ENCODE data around the gene WDFY4. TPM values are rescaled to one million over a fixed set of nuclear protein-coding genes. Genes with fewer than 3 reads are reported as not detected.

Gene WDFY4
- total and polyA plus RNA-seq, 8 donors = 0.15 to 8.0 (median 2.7) TPM

DNA sequence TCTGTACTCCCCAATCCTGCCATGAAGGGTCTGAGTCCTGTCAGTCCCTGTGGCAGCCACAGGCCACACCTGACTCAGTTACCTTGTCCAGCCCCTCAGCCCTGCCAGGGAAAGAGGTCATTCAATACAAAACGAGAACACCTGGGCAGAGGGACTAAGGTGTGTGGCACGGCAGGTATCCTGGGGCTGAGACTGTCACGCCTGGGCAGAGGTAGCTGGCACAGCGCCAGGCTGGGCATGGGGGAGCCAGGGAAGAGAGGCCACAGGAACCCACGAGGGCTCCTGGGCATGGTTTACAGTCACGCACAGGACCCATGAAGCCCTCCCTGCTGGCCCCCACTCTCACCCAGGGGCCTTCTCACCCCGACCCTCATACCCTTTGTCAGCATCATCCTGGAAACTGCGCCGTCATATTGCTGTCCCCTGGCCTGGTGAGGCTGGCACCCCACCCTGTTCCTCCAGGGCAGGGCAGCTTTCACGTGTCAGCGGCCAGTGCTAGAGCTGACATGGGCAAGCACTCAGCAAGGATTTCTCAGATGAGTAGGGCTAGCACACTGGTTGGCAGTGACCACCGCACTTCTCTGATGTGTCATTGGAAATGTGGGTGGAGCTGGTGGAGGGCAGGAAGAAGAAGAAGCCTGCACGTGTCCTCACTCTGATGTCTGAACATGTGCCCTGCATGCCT is 212.2 kb downstream of the WDFY4 start:
- no peaks in the 10 kb centered on the region for H3K27me3 ChIP-seq
- no peak for TF ChIP-seq POLR2A (IDR thresholded peaks at IDR 0.05)
- TF ChIP-seq, protein P1, sequence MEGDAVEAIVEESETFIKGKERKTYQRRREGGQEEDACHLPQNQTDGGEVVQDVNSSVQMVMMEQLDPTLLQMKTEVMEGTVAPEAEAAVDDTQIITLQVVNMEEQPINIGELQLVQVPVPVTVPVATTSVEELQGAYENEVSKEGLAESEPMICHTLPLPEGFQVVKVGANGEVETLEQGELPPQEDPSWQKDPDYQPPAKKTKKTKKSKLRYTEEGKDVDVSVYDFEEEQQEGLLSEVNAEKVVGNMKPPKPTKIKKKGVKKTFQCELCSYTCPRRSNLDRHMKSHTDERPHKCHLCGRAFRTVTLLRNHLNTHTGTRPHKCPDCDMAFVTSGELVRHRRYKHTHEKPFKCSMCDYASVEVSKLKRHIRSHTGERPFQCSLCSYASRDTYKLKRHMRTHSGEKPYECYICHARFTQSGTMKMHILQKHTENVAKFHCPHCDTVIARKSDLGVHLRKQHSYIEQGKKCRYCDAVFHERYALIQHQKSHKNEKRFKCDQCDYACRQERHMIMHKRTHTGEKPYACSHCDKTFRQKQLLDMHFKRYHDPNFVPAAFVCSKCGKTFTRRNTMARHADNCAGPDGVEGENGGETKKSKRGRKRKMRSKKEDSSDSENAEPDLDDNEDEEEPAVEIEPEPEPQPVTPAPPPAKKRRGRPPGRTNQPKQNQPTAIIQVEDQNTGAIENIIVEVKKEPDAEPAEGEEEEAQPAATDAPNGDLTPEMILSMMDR (IDR thresholded peaks at IDR 0.05) = no peak
- TF ChIP-seq POLR2AphosphoS5 (IDR thresholded peaks at IDR 0.05) = no peak
- intact Hi-C loops (cut with DNase I; ENCODE audit: low total_unique reads) = no loop called here
- H3K4me1 ChIP-seq = no peaks in the 10 kb centered on the region
- peaks cover 0 to 6% (median 0%) of the 10 kb centered on the region in 4 donors for H3K9me3 ChIP-seq
- peaks cover 0 to 8% (median 0%) of the 10 kb centered on the region in 4 donors for H3K36me3 ChIP-seq
- H3K4me3 ChIP-seq = no peak overlapping the region
- no peak for DNase-seq
- WGBS, 5 donors = 74 to 86% (median 80%) methylated on average over 12 to 13 of the region's 13 CpGs
- H3K27ac ChIP-seq = no peak overlapping the region

DNA sequence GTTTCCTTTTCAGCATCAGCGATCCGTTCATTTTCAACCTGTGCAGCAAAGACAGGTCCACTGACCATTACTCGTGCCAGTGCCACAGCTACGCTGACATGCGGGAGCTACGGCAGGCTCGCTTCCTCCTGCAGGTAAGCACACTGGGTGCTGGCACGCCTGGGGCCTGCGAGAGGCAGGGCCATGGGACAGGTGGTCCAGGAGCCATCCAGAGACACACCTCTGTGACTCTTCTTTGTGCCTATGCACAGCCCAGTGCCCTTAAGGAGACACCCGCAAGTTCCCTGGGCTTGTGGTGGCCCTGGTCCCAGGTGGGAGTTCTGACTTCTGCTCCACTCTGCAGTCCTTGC is 212.7 kb downstream of the WDFY4 start:
- no peak for DNase-seq
- H3K4me3 ChIP-seq = no peak overlapping the region
- H3K27me3 ChIP-seq = no peaks in the 10 kb centered on the region
- no peaks in the 10 kb centered on the region for H3K4me1 ChIP-seq
- no peak overlapping the region for H3K27ac ChIP-seq
- intact Hi-C loops (cut with DNase I; ENCODE audit: low total_unique reads) = no loop called here
- H3K36me3 ChIP-seq = peaks cover 0 to 8% (median 0%) of the 10 kb centered on the region in 4 donors
- TF ChIP-seq POLR2A (IDR thresholded peaks at IDR 0.05) (no peak), POLR2AphosphoS5 (IDR thresholded peaks at IDR 0.05) (no peak), EP300 (IDR thresholded peaks at IDR 0.05) (no peak)
- TF ChIP-seq, protein P1 (IDR thresholded peaks at IDR 0.05) = no peak
- 91 to 96% (median 94%) methylated on average over 9 to 10 of the region's 10 CpGs for WGBS, 5 donors
- peaks cover 0 to 7% (median 0%) of the 10 kb centered on the region in 4 donors for H3K9me3 ChIP-seq

DNA sequence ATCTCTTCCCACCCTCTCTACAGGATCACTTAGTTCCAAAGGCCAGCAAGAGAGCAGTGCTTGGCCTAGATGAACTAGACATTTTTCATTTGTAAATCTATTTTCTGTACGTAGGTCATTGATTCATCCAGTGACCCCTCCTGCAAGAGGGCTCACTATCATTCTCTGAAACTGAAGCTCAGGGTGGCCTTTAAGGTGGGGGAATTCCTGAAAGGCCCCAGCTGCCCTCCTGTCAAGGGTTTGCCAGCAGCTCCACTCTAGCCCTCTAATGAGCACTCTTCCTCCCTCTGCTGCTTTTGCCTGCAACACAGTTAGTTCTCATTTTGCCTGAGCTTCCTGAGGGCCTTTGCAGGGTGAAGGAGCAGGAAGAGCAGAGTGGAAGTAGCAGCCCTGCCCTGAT is 213.8 kb downstream of the WDFY4 start:
- Histone ChIP-seq H3K4me1 (no peaks in the 10 kb centered on the region), H3K4me3 (no peak overlapping the region), H3K27ac (no peak overlapping the region), H3K36me3 (peaks cover 0 to 8% (median 0%) of the 10 kb centered on the region in 4 donors), H3K27me3 (no peaks in the 10 kb centered on the region), H3K9me3 (peaks cover 0 to 7% (median 0%) of the 10 kb centered on the region in 4 donors)
- TF ChIP-seq POLR2AphosphoS5 (IDR thresholded peaks at IDR 0.05) (no peak), EP300 (IDR thresholded peaks at IDR 0.05) (no peak), POLR2A (IDR thresholded peaks at IDR 0.05) (no peak)
- TF ChIP-seq, protein P1 (IDR thresholded peaks at IDR 0.05) = no peak
- WGBS, 5 donors = 85 to 95% (median 94%) methylated on average over 1 of the region's 1 CpG
- no peak for DNase-seq
- intact Hi-C loops (cut with DNase I; ENCODE audit: low total_unique reads) = no loop called here

DNA sequence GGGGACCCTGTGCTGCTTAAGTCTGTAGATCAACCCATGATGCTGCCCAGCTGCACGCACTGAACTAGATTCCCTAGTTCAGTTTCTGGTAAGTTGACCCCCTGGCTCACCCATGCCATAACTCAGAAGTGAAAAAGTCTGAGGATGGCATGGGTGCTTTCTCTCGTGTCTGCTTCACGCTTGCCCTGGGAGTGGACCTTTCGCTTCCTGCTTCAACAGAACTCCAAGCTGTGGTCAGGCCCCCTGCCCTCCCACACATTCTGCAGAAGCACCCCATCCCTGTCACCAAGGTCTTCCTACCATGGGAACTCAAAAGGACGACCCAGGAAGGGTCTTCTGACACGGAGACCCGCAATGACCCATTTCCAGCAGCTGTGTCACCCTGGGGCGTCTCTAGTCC is 215.1 kb downstream of the WDFY4 start:
- Histone ChIP-seq H3K4me3 (no peak overlapping the region), H3K4me1 (no peaks in the 10 kb centered on the region), H3K36me3 (peaks cover 0 to 8% (median 0%) of the 10 kb centered on the region in 4 donors), H3K27ac (no peak overlapping the region), H3K27me3 (no peaks in the 10 kb centered on the region), H3K9me3 (peaks cover 0 to 7% (median 0%) of the 10 kb centered on the region in 4 donors)
- intact Hi-C loops (cut with DNase I; ENCODE audit: low total_unique reads) = no loop called here
- DNase-seq = no peak
- no peak for TF ChIP-seq POLR2AphosphoS5 (IDR thresholded peaks at IDR 0.05)
- TF ChIP-seq EP300 (IDR thresholded peaks at IDR 0.05) = no peak
- TF ChIP-seq, protein P1 (IDR thresholded peaks at IDR 0.05) = no peak
- TF ChIP-seq POLR2A (IDR thresholded peaks at IDR 0.05) = no peak
- 79 to 86% (median 84%) methylated on average over 7 to 8 of the region's 8 CpGs for WGBS, 5 donors
